ENCODE results near the gene VEPH1. TPM values are rescaled to one million over a fixed set of nuclear protein-coding genes. Genes with fewer than 3 reads are reported as not detected.
A peak's percentile ranks its signal among the peaks of the same experiment; 100 is the strongest.

VEPH1 gene
- total RNA-seq, 6 experiments from 2014 or later = 0.51 to 1.4 (median 0.93) TPM

- H3K27ac ChIP-seq = no peak overlapping the region
- TF ChIP-seq, protein P1, sequence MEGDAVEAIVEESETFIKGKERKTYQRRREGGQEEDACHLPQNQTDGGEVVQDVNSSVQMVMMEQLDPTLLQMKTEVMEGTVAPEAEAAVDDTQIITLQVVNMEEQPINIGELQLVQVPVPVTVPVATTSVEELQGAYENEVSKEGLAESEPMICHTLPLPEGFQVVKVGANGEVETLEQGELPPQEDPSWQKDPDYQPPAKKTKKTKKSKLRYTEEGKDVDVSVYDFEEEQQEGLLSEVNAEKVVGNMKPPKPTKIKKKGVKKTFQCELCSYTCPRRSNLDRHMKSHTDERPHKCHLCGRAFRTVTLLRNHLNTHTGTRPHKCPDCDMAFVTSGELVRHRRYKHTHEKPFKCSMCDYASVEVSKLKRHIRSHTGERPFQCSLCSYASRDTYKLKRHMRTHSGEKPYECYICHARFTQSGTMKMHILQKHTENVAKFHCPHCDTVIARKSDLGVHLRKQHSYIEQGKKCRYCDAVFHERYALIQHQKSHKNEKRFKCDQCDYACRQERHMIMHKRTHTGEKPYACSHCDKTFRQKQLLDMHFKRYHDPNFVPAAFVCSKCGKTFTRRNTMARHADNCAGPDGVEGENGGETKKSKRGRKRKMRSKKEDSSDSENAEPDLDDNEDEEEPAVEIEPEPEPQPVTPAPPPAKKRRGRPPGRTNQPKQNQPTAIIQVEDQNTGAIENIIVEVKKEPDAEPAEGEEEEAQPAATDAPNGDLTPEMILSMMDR (IDR thresholded peaks at IDR 0.05) = no peak
- TF ChIP-seq POLR2A (IDR thresholded peaks at IDR 0.05) = no peak
- no peaks in the 10 kb centered on the region for H3K36me3 ChIP-seq
- intact Hi-C loops (cut with DNase I) = no loop called here
- 63% methylated on average over 1 of the region's 2 CpGs for WGBS (ENCODE audit: insufficient coverage, low coverage, low lambda C conversion rate, missing lambda C conversion rate)
- H3K9me3 ChIP-seq = no peaks in the 10 kb centered on the region
- H3K4me3 ChIP-seq = no peak overlapping the region
- no peak for DNase-seq
- no peaks in the 10 kb centered on the region for H3K27me3 ChIP-seq
- no peak for ATAC-seq
- H3K4me1 ChIP-seq = peaks cover 0 to 9% (median 0%) of the 10 kb centered on the region in 4 donors
Observed at GRCh38 chr3:157441102-157441624, 62.1 kb downstream of the VEPH1 start.

GRCh38 chr3:157438194-157438730 is 65.0 kb downstream of the VEPH1 start:
- ATAC-seq = peak in 1 of 4 donors; percentile 17
- intact Hi-C loops (cut with DNase I) = no loop called here
- no peak overlapping the region for H3K27ac ChIP-seq
- DNase-seq = no peak
- WGBS (ENCODE audit: insufficient coverage, low coverage, low lambda C conversion rate, missing lambda C conversion rate) = 3% methylated on average over 17 of the region's 22 CpGs
- peak overlapping the region in 2 of 3 donors; percentile 28 to 50 for H3K4me3 ChIP-seq
- peaks cover 0 to 9% (median 0%) of the 10 kb centered on the region in 4 donors for H3K4me1 ChIP-seq
- no peaks in the 10 kb centered on the region for H3K36me3 ChIP-seq
- TF ChIP-seq POLR2A (IDR thresholded peaks at IDR 0.05) = no peak
- TF ChIP-seq, protein P1 (IDR thresholded peaks at IDR 0.05) = no peak
- H3K9me3 ChIP-seq = no peaks in the 10 kb centered on the region
- H3K27me3 ChIP-seq = no peaks in the 10 kb centered on the region

- intact Hi-C loops (cut with DNase I) = no loop called here
- H3K4me1 ChIP-seq = peaks cover 0 to 9% (median 0%) of the 10 kb centered on the region in 4 donors
- no peak for TF ChIP-seq POLR2A (IDR thresholded peaks at IDR 0.05)
- TF ChIP-seq, protein P1 (IDR thresholded peaks at IDR 0.05) = no peak
- no peak within 1 kb of the TSS for H3K27ac ChIP-seq
- H3K9me3 ChIP-seq = no peaks in the 10 kb centered on the region
- peak within 1 kb of the TSS; percentile 28 to 50 (median 35) for H3K4me3 ChIP-seq
- peak; percentile 40 to 59 (median 46) for ATAC-seq
- no peaks in the 10 kb centered on the region for H3K27me3 ChIP-seq
- 12% methylated on average over 15 of the region's 15 CpGs for WGBS (ENCODE audit: insufficient coverage, low coverage, low lambda C conversion rate, missing lambda C conversion rate)
- H3K36me3 ChIP-seq = no peaks in the 10 kb centered on the region
- peak in 1 of 3 donors; percentile 20 for DNase-seq
Observed at GRCh38 chr3:157436583-157437291, 66.5 kb downstream of the VEPH1 start, which contains the start of gene PTX3. TSS of gene PTX3 (plus strand) at chr3:157436850. CDS start at chr3:157436934, 84 bp downstream.

DNA sequence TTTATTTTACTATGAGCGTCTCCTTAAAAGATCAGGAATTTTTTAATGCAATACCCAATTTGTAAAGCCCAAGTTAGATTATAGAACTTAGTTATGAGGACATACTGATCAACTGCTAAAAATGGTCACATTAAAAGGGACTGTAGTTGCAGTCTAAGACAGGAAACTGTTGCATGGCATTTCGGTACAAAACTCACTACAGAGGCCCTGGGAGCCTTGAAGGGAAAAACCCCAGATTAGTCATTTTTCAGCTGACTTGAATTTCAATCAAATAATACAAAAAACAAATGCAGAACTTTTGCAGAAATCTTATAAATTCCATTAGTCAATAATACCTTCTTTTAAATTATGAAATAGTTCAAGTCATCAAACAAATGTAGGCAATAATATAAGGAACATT is 73.5 kb downstream of the VEPH1 start:
- Histone ChIP-seq H3K27me3 (no peaks in the 10 kb centered on the region), H3K27ac (no peak overlapping the region), H3K9me3 (no peaks in the 10 kb centered on the region), H3K4me3 (no peak overlapping the region), H3K4me1 (no peaks in the 10 kb centered on the region), H3K36me3 (no peaks in the 10 kb centered on the region)
- intact Hi-C loops (cut with DNase I) = no loop called here
- 61% methylated on average over 2 of the region's 2 CpGs for WGBS (ENCODE audit: insufficient coverage, low coverage, low lambda C conversion rate, missing lambda C conversion rate)
- DNase-seq (no peak), ATAC-seq (no peak)
- TF ChIP-seq, protein P1 (IDR thresholded peaks at IDR 0.05) = no peak
- TF ChIP-seq POLR2A (IDR thresholded peaks at IDR 0.05) = no peak
